Uterus (tissue), 2 donors: ENCODE measurements around the gene TRIL.

ENCODE experiments used
- CTCF ChIP-seq, 4 experiments: fragments of 200-600 bp in 2 of 4; fragments of 450-650 bp in 2 of 4; sonication (generic) in 2 of 4; IDR thresholded peaks; one replicate each; pipeline ENCODE4 v1.5.1; 2016 to 2019; ENCODE audit warnings: antibody characterized with exemption in 4 of 4, mild to moderate bottlenecking in 2 of 4, moderate library complexity in 1 of 4
- POLR2A ChIP-seq, 2 donors: fragments of 450-650 bp; IDR thresholded peaks; one replicate each; pipeline ENCODE4 v1.6.1; 2016; ENCODE audit warnings: antibody characterized with exemption in 2 of 2, mild to moderate bottlenecking in 1 of 2, moderate library complexity in 1 of 2

- TF ChIP-seq CTCF (IDR thresholded peaks at IDR 0.05), result no peak
- TF ChIP-seq POLR2A (IDR thresholded peaks at IDR 0.05), result no peak
Observed at GRCh38 chr7:28937619-28938018, 20.5 kb downstream of the TRIL start.
